Mucosa of descending colon (tissue), 3 donors: ENCODE measurements around the gene FOCAD. TPM values are rescaled to one million over a fixed set of nuclear protein-coding genes. Genes with fewer than 3 reads are reported as not detected.

Source experiments
- ATAC-seq: fragments of 200-7000 bp; cut with Tn5 transposase; one replicate; pipeline ENCODE4 v1.9.1; 2020; ENCODE audit warnings: mild to moderate bottlenecking, moderate library complexity
- DNase-seq, 3 donors: peaks; one replicate each; pipeline ENCODE4 v3.0.0-alpha.2; 2020
- H3K36me3 ChIP-seq: fragments of 200-600 bp; one replicate; pipeline ENCODE4 v1.8.0; 2021; ENCODE audit warnings: low read depth, mild to moderate bottlenecking
- H3K4me1 ChIP-seq: fragments of 200-600 bp; one replicate; pipeline ENCODE4 v1.8.0; 2021; ENCODE audit warnings: low read depth, mild to moderate bottlenecking
- H3K4me3 ChIP-seq: fragments of 200-600 bp; one replicate; pipeline ENCODE4 v1.8.0; 2021; ENCODE audit warnings: mild to moderate bottlenecking
- H3K9me3 ChIP-seq: fragments of 200-600 bp; one replicate; pipeline ENCODE4 v1.8.0; 2021; ENCODE audit warnings: mild to moderate bottlenecking
- intact Hi-C, 2 donors: fragments of 100-400 bp; cut with DNase I in 1 of 2; cut with micrococcal nuclease in 1 of 2; formaldehyde crosslinking; loops; one replicate each; pipeline versions ENCODE4 v1.11.0 to v1.11.1; 2022; cut with DNase I, micrococcal nuclease
- total RNA-seq, 3 donors: library from RNA; stranded (reverse); fragmentation: NEBNext Ultra II Directional in 2 of 3; extraction: Animal tissue kit (Norgen Biotek cat#: 25700) in 2 of 3; gene quantifications; one replicate each; pipeline versions ENCODE4 v1.2.1 to v1.2.4, GENCODE V29; 2021 to 2023
- TF ChIP-seq, protein P1 (sequence below): fragments of 200-600 bp; IDR thresholded peaks from one replicate; pipeline ENCODE4 v1.8.0; 2022; ENCODE audit warnings: antibody characterized with exemption, mild to moderate bottlenecking
- donor health status: DM: no; HTN: no; CAD: no; lungs with moderate emphysema.
- donor health status: DM: no; HTN: no; CAD: no.
- donor health status: DM: no; HTN: yes; CAD: no.

FOCAD gene
- total RNA-seq, 3 donors from 2014 or later = 26.6 to 30.3 (median 26.9) TPM

DNA sequence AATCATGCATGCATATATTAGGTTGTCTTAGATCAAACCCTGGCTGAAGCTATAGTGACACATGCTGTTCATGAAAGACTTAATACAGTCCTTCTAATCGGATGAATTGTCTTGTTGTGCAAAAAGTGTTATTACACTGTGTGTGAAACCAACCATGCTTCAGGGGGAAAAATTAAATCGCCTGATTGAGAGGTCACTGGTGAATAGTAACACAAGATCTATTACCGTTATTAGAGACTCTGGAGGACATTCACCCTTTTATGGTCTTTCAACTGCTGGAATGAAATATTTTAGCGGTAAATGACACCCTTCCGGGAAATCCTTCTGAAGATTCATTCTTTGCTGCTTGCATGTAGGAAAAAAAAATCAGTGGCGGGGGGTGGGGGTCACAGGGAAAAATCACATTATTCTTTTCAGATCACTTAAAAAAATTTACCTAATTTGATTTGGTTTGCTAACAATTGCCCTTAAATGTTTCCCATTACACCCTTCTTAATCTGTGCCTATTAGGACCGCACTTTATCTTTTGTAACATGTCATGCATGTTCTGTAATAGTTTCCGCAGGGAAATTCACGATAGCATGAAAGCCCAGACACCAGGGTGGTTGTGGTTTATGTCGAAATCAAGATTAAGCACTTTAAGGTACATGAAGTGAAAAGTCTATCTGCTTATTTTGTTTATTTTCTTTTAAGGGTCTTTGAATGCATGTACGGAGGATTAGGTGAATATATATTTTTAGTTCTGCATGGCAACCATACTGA, 120.6 kb downstream of the FOCAD start:
- intact Hi-C loops = no loop called here
- Histone ChIP-seq H3K36me3 (no peaks in the 10 kb centered on the region), H3K9me3 (no peaks in the 10 kb centered on the region), H3K4me3 (no peak overlapping the region), H3K4me1 (no peaks in the 10 kb centered on the region)
- no peak for ATAC-seq
- TF ChIP-seq, protein P1, sequence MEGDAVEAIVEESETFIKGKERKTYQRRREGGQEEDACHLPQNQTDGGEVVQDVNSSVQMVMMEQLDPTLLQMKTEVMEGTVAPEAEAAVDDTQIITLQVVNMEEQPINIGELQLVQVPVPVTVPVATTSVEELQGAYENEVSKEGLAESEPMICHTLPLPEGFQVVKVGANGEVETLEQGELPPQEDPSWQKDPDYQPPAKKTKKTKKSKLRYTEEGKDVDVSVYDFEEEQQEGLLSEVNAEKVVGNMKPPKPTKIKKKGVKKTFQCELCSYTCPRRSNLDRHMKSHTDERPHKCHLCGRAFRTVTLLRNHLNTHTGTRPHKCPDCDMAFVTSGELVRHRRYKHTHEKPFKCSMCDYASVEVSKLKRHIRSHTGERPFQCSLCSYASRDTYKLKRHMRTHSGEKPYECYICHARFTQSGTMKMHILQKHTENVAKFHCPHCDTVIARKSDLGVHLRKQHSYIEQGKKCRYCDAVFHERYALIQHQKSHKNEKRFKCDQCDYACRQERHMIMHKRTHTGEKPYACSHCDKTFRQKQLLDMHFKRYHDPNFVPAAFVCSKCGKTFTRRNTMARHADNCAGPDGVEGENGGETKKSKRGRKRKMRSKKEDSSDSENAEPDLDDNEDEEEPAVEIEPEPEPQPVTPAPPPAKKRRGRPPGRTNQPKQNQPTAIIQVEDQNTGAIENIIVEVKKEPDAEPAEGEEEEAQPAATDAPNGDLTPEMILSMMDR = no peak
- DNase-seq = no peak

DNA sequence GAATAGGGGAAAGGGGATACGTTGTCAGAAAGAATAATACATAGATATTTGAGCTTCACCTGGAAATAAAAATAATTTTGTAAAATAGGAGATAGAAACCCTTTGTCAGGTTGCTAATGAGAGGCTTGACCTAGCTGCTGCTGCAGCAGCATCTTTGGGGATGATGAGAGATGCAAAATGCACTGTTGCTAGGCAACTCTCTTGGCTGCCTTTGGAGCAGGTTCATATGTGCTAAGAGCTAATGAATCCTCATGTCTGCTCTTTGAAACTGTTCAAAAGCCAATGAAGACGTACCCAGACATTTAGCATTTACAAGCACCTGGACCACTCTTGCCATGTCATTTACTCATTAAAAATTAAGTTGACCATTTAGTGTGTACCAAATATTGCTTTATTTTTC, 121.7 kb downstream of the FOCAD start:
- TF ChIP-seq, protein P1 = no peak
- intact Hi-C loops = no loop called here
- Histone ChIP-seq H3K9me3 (no peaks in the 10 kb centered on the region), H3K36me3 (no peaks in the 10 kb centered on the region), H3K4me1 (no peaks in the 10 kb centered on the region), H3K4me3 (no peak overlapping the region)
- no peak for ATAC-seq
- no peak for DNase-seq

DNA sequence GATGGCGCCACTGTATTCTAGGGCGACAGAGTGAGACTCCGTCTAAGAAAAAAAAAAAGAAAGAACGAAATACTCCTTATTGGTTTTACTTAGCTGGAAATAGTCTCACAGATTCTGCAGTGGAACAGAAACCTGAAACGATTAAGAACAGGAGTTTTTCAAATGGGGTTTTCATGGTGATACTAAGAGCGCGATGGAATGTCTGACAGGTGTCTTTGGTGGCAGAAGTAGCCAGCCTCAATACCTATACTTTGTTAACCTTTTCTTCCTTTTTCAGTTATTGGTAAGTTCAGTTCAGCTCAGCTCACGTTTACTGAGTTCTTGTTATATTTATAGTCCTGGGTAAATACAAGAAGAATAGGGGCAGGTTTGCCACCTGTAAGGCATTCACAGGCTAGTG, 123.9 kb downstream of the FOCAD start:
- DNase-seq (no peak), ATAC-seq (no peak)
- intact Hi-C loops = no loop called here
- no peak overlapping the region for H3K4me3 ChIP-seq
- H3K36me3 ChIP-seq = no peaks in the 10 kb centered on the region
- H3K9me3 ChIP-seq = no peaks in the 10 kb centered on the region
- H3K4me1 ChIP-seq = no peaks in the 10 kb centered on the region
- TF ChIP-seq, protein P1 = no peak

DNA sequence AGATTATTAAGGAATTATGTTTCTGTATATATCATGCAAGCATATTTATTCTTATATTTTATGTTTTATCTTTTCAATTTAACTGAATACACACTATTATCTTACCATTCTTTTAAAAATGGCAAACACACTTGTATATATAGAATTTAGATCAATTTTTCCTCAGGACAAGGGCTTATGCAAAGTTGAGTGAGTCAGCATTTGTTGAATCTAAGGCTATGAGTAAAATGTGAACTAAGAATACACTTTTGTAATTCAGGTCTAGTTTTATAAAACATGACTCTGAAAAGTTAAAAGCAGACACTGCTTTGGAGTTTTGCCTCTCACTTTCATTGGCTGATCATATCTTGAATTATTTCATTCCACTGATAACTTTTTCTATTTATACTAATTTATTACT, 127.8 kb downstream of the FOCAD start:
- H3K9me3 ChIP-seq = no peaks in the 10 kb centered on the region
- intact Hi-C loops = no loop called here
- ATAC-seq (no peak), DNase-seq (no peak)
- peaks cover 10% of the 10 kb centered on the region for H3K4me1 ChIP-seq
- no peak overlapping the region for H3K4me3 ChIP-seq
- no peaks in the 10 kb centered on the region for H3K36me3 ChIP-seq
- TF ChIP-seq, protein P1 = no peak

DNA sequence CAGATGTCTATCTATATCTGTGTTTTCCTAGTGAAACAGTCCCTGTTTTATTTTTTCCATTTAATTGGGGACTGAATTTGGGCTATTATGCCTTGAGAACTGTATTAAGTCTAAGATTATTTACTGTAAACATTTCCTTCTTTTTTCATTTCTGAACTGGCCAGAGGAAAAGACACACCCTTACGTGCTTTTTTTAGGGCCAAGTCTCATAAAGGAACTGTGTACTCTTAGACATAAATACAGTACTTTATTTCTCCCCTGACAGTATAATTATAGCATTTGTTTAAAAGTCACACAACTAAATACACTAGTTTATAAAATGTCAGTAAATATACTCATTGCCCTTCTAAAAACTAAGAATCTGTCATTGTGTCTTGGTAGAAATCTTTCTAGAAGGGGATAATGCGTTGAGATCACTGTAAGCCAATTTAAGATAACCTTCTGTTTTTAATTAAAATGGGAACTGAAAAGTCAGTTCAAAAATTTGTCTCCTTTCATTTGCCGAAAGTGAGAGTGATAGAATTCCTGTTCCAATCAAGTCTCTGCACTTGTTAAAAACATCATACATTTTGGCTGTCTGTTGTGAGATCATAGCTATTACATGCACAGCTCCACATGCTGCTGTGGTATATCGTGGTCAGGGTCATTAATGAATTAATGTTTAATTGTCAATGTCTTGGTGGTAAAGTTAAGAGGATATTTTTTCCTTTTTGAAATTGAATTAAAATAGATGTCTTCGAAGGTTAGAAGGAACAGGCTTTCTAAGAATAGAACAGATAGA, 132.1 kb downstream of the FOCAD start:
- no peak for DNase-seq
- no peaks in the 10 kb centered on the region for H3K36me3 ChIP-seq
- intact Hi-C loops = no loop called here
- ATAC-seq = no peak
- TF ChIP-seq, protein P1 = no peak
- H3K4me1 ChIP-seq = peaks cover 10% of the 10 kb centered on the region
- no peak overlapping the region for H3K4me3 ChIP-seq
- no peaks in the 10 kb centered on the region for H3K9me3 ChIP-seq
